ENCODE results near the gene PARD3B. TPM values are rescaled to one million over a fixed set of nuclear protein-coding genes. Genes with fewer than 3 reads are reported as not detected.

Gene PARD3B
- total RNA-seq, 1 experiment from 2014 or later, result 2.0 TPM

DNA sequence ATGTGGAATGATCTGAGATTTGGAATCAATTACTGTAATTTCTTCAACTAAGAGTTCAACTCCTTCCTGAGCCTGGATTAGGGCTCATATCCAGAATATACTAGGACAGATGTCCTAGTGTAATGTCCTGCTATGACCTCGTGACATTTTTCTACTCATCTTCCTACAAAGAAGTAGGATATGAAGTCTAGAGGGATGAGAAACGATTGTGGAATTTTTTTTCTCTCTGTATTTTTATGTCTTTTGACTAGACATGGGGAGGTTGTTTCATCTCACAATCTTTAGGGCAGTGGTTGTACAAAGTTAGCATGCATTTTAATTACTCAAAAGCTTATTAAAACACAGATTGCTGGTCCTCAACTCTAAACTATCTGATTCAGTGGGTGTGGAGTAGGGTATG, 203.0 kb downstream of the PARD3B start:
- H3K36me3 ChIP-seq (ENCODE audit: control insufficient read depth in 1 of 2, insufficient read depth in 2 of 2, low read length in 2 of 2), result no peaks in the 10 kb centered on the region

DNA sequence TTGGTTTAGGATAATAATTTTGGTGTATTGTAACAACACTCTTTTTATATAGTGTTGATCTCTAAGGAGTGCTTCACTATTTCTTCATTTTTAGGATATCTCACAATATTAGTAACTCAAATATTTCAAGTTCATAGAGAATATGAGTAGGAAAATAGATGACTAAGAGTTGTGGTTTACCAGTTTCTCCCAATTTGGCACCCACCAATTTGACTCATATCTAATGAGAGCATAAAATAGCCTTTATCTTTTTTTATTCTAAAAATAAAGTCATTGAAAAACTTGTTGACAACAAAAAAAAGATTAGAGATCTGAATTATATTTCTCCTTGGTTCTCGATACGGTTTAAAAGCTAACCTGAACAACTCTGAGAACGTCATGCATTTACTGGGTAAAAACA, 204.0 kb downstream of the PARD3B start:
- no peak overlapping the region for H3K4me2 ChIP-seq (ENCODE audit: low read length)
- H3K79me2 ChIP-seq (ENCODE audit: insufficient read depth, low read length), result no peaks in the 10 kb centered on the region
- no peak overlapping the region for H3K27ac ChIP-seq (ENCODE audit: low read depth, low read length)
- no peaks in the 10 kb centered on the region for H3K4me1 ChIP-seq (ENCODE audit: control insufficient read depth in 1 of 2, insufficient read depth in 2 of 2, low read length in 2 of 2)
- H3K9ac ChIP-seq (ENCODE audit: low read length), result no peak overlapping the region
- H3K36me3 ChIP-seq (ENCODE audit: control insufficient read depth in 1 of 2, insufficient read depth in 2 of 2, low read length in 2 of 2), result no peaks in the 10 kb centered on the region
- POLR2A ChIA-PET, result no interaction called here
- no peaks in the 10 kb centered on the region for H4K20me1 ChIP-seq (ENCODE audit: insufficient read depth)
- ATAC-seq, result no peak
- H3K27me3 ChIP-seq (ENCODE audit: insufficient read depth, low read length), result no peaks in the 10 kb centered on the region
- H3K9me3 ChIP-seq (ENCODE audit: control insufficient read depth in 1 of 2, insufficient read depth in 1 of 2, low read depth in 1 of 2, low read length in 2 of 2), result no peaks in the 10 kb centered on the region
- no TSS peak for BruUV-seq (replicated peaks)
- no peak overlapping the region for H3K4me3 ChIP-seq (replicated peaks in 1 of 2; ENCODE audit: low read depth in 1 of 2, low read length in 2 of 2)
- no peak overlapping the region for H2AFZ ChIP-seq (ENCODE audit: low read depth, low read length, poor library complexity, severe bottlenecking)
- RAD21 ChIA-PET (ENCODE audit: low non-redundant PET in 1 of 2, low total read pairs in 2 of 2, uncharacterized antibody in 2 of 2, unreplicated experiment in 2 of 2), result no interaction called here
- intact Hi-C loops (cut with micrococcal nuclease), result no loop called here
- CTCF ChIA-PET, result no interaction called here
- no peaks in the 10 kb centered on the region for H3K9me2 ChIP-seq (ENCODE audit: insufficient read depth)
- DNase-seq (ENCODE audit: low read depth, low spot score), result no peak
- TF ChIP-seq TCF7L2 (IDR thresholded peaks at IDR 0.05; ENCODE audit: borderline replicate concordance, extremely low read depth, insufficient read depth, insufficient read length) (no peak), RAD21 (IDR thresholded peaks at IDR 0.05; ENCODE audit: low read depth) (no peak), POLR2A (IDR thresholded peaks at IDR 0.05; ENCODE audit: borderline replicate concordance, extremely low read depth, insufficient read depth, insufficient read length) (no peak), CEBPB (IDR thresholded peaks at IDR 0.05; ENCODE audit: low read depth) (no peak), EGR1 (IDR thresholded peaks at IDR 0.05; ENCODE audit: low read depth) (no peak), YY1 (IDR thresholded peaks at IDR 0.05; ENCODE audit: extremely low read depth, insufficient replicate concordance, low read depth, low read length) (no peak), EZH2phosphoT487 (IDR thresholded peaks at IDR 0.05; ENCODE audit: borderline replicate concordance) (no peak), ZNF274 (IDR thresholded peaks at IDR 0.05; ENCODE audit: low read depth, low read length) (no peak)
- TF ChIP-seq, protein P1, sequence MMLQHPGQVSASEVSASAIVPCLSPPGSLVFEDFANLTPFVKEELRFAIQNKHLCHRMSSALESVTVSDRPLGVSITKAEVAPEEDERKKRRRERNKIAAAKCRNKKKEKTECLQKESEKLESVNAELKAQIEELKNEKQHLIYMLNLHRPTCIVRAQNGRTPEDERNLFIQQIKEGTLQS (IDR thresholded peaks at IDR 0.05), result no peak

More for the DNA sequence above, 203.0 kb downstream of the PARD3B start:
- Histone ChIP-seq H3K27me3 (ENCODE audit: insufficient read depth, low read length) (no peaks in the 10 kb centered on the region), H3K27ac (ENCODE audit: low read depth, low read length) (no peak overlapping the region), H3K9me3 (ENCODE audit: control insufficient read depth in 1 of 2, insufficient read depth in 1 of 2, low read depth in 1 of 2, low read length in 2 of 2) (no peaks in the 10 kb centered on the region), H4K20me1 (ENCODE audit: insufficient read depth) (no peaks in the 10 kb centered on the region), H3K9me2 (ENCODE audit: insufficient read depth) (no peaks in the 10 kb centered on the region), H3K4me3 (replicated peaks in 1 of 2; ENCODE audit: low read depth in 1 of 2, low read length in 2 of 2) (no peak overlapping the region), H3K9ac (ENCODE audit: low read length) (no peak overlapping the region), H3K79me2 (ENCODE audit: insufficient read depth, low read length) (no peaks in the 10 kb centered on the region), H2AFZ (ENCODE audit: low read depth, low read length, poor library complexity, severe bottlenecking) (no peak overlapping the region), H3K4me2 (ENCODE audit: low read length) (no peak overlapping the region), H3K4me1 (ENCODE audit: control insufficient read depth in 1 of 2, insufficient read depth in 2 of 2, low read length in 2 of 2) (no peaks in the 10 kb centered on the region)
- TF ChIP-seq FOSL1 (IDR thresholded peaks at IDR 0.05; ENCODE audit: low read depth) (no peak), CBX3 (IDR thresholded peaks at IDR 0.05; ENCODE audit: low read depth) (no peak), RAD21 (IDR thresholded peaks at IDR 0.05; ENCODE audit: low read depth) (no peak), YY1 (IDR thresholded peaks at IDR 0.05; ENCODE audit: extremely low read depth, insufficient replicate concordance, low read depth, low read length) (no peak), SP1 (IDR thresholded peaks at IDR 0.05; ENCODE audit: low read depth) (no peak)
- TF ChIP-seq, protein P2, sequence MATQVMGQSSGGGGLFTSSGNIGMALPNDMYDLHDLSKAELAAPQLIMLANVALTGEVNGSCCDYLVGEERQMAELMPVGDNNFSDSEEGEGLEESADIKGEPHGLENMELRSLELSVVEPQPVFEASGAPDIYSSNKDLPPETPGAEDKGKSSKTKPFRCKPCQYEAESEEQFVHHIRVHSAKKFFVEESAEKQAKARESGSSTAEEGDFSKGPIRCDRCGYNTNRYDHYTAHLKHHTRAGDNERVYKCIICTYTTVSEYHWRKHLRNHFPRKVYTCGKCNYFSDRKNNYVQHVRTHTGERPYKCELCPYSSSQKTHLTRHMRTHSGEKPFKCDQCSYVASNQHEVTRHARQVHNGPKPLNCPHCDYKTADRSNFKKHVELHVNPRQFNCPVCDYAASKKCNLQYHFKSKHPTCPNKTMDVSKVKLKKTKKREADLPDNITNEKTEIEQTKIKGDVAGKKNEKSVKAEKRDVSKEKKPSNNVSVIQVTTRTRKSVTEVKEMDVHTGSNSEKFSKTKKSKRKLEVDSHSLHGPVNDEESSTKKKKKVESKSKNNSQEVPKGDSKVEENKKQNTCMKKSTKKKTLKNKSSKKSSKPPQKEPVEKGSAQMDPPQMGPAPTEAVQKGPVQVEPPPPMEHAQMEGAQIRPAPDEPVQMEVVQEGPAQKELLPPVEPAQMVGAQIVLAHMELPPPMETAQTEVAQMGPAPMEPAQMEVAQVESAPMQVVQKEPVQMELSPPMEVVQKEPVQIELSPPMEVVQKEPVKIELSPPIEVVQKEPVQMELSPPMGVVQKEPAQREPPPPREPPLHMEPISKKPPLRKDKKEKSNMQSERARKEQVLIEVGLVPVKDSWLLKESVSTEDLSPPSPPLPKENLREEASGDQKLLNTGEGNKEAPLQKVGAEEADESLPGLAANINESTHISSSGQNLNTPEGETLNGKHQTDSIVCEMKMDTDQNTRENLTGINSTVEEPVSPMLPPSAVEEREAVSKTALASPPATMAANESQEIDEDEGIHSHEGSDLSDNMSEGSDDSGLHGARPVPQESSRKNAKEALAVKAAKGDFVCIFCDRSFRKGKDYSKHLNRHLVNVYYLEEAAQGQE (IDR thresholded peaks at IDR 0.05; ENCODE audit: low read depth), result no peak
- no peak for DNase-seq (ENCODE audit: low read depth, low spot score)
- ChIA-PET RAD21 (ENCODE audit: low non-redundant PET in 1 of 2, low total read pairs in 2 of 2, uncharacterized antibody in 2 of 2, unreplicated experiment in 2 of 2) (no interaction called here), POLR2A (no interaction called here), CTCF (no interaction called here)
- ATAC-seq, result no peak
- intact Hi-C loops (cut with micrococcal nuclease), result no loop called here
- no TSS peak for BruUV-seq (replicated peaks)
